MM.1S (cell line): ENCODE results near the gene PRAMEF17.
"Not testable (repeated sequence)": the region's sequence is repeated elsewhere in the genome, so short reads cannot be mapped to it uniquely, and the experiment has no call there.

Experiments
- DNase-seq: peaks from one replicate; pipeline ENCODE4 v3.0.0-alpha.2; 2015
- H2AFZ ChIP-seq: fragments of 300-600 bp; sonication (generic); 2 replicates; pipeline ENCODE4 v1.6.0; 2016; ENCODE audit warnings: antibody characterized with exemption, low read length
- H3F3A ChIP-seq: fragments of 300-600 bp; sonication (generic); 2 replicates; pipeline ENCODE4 v1.6.1; 2016; ENCODE audit warnings: mild to moderate bottlenecking, antibody characterized with exemption, low read length, moderate library complexity, mixed read lengths; ENCODE audit not compliant: insufficient read depth
- H3K27ac ChIP-seq: fragments of 300-600 bp; sonication (generic); 2 replicates; pipeline ENCODE4 v1.5.1; 2016; ENCODE audit warnings: mild to moderate bottlenecking, low read length
- H3K27me3 ChIP-seq: fragments of 300-600 bp; sonication (generic); replicated peaks from 2 replicates; pipeline ENCODE4 v1.6.0; 2016; ENCODE audit warnings: low read length; ENCODE audit not compliant: insufficient read depth
- H3K36me3 ChIP-seq: fragments of 300-600 bp; sonication (generic); replicated peaks from 2 replicates; pipeline ENCODE4 v1.6.1; 2016; ENCODE audit warnings: mild to moderate bottlenecking, low read length, mixed read lengths; ENCODE audit not compliant: insufficient read depth
- H3K4me1 ChIP-seq: fragments of 300-600 bp; sonication (generic); 2 replicates; pipeline ENCODE4 v1.6.1; 2016; ENCODE audit warnings: low read length, mixed read lengths
- H3K4me2 ChIP-seq: fragments of 300-600 bp; sonication (generic); 2 replicates; pipeline ENCODE4 v1.6.0; 2016; ENCODE audit warnings: low read depth, low read length
- H3K4me3 ChIP-seq: fragments of 300-600 bp; sonication (generic); 2 replicates; pipeline ENCODE4 v1.5.1; 2016; ENCODE audit warnings: low read length, mixed read lengths
- H3K79me2 ChIP-seq: fragments of 300-600 bp; sonication (generic); 2 replicates; pipeline ENCODE4 v1.6.1; 2016; ENCODE audit warnings: mixed run types, low read length, mixed read lengths
- H3K9ac ChIP-seq: fragments of 300-600 bp; sonication (generic); 2 replicates; pipeline ENCODE4 v1.6.1; 2016; ENCODE audit warnings: low read length, mixed read lengths
- H3K9me2 ChIP-seq: fragments of 300-600 bp; sonication (generic); replicated peaks from 2 replicates; pipeline ENCODE4 v1.6.1; 2016; ENCODE audit warnings: mild to moderate bottlenecking, low read length, mixed read lengths; ENCODE audit not compliant: insufficient read depth
- H3K9me3 ChIP-seq: fragments of 300-600 bp; sonication (generic); replicated peaks from 2 replicates; pipeline ENCODE4 v1.6.1; 2016; ENCODE audit warnings: mild to moderate bottlenecking, low read length, mixed read lengths; ENCODE audit not compliant: insufficient read depth
- H4K20me1 ChIP-seq: fragments of 300-600 bp; sonication (generic); 2 replicates; pipeline ENCODE4 v1.6.1; 2016; ENCODE audit warnings: mild to moderate bottlenecking, low read length, moderate library complexity, mixed read lengths; ENCODE audit not compliant: insufficient read depth
- EZH2 ChIP-seq: fragments of 300-600 bp; sonication (generic); optimal IDR thresholded peaks from 2 replicates; pipeline ENCODE3; 2017; ENCODE audit warnings: low read depth, mild to moderate bottlenecking, antibody characterized with exemption, low read length, mixed read lengths

The PRAMEF17 gene

GRCh38 chr1:13435458-13435857 lies 46.0 kb downstream of the PRAMEF17 start:
- Histone ChIP-seq H3K27me3 (no peaks in the 10 kb centered on the region), H3K79me2 (no peaks in the 10 kb centered on the region), H3K9me2 (no peaks in the 10 kb centered on the region), H3K36me3 (no peaks in the 10 kb centered on the region), H3K9me3 (no peaks in the 10 kb centered on the region), H3K27ac (no peak overlapping the region), H3K9ac (no peak overlapping the region), H3K4me2 (no peak overlapping the region), H3K4me3 (no peak overlapping the region), H3K4me1 (no peaks in the 10 kb centered on the region), H4K20me1 (no peaks in the 10 kb centered on the region), H2AFZ (no peak overlapping the region), H3F3A (no peaks in the 10 kb centered on the region)
- TF ChIP-seq EZH2 = no peak
- no peak for DNase-seq

DNA sequence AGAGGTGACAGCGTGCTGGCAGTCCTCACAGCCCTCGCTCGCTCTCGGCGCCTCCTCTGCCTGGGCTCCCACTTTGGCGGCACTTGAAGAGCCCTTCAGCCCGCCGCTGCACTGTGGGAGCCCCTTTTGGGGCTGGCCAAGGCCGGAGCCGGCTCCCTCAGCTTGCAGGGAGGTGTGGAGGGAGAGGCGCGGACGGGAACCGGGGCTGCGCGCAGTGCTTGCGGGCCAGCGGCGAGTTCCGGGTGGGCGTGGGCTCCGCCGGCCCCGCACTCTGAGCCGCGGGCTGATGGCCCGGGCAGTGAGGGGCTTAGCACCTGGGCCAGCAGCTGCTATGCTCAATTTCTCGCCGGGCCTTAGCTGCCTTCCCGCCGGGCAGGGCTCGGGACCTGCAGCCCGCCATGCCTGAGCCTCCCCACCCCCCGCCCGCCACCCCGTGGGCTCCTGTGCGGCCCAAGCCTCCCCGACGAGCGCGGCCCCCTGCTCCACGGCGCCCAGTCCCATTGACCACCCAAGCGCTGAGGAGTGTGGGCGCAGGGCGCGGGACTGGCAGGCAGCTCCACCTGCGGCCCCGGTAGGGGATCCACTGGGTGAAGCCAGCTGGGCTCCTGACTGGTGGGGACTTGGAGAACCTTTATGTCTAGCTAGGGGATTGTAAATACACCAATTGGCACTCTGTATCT lies 49.8 kb downstream of the PRAMEF17 start:
- not testable (repeated sequence) for DNase-seq, H3K36me3 ChIP-seq, H3K9me2 ChIP-seq, H3K9me3 ChIP-seq, H3K79me2 ChIP-seq, H3F3A ChIP-seq, H2AFZ ChIP-seq, H3K4me2 ChIP-seq, H3K4me3 ChIP-seq, H3K4me1 ChIP-seq, H3K27ac ChIP-seq, H4K20me1 ChIP-seq, H3K27me3 ChIP-seq, H3K9ac ChIP-seq
